ES-I3 (cell line): ENCODE data around the gene IQCK.

Source experiments
- H3K36me3 ChIP-seq: 2 replicates; pipeline ENCODE4 v1.6.1; 2013; ENCODE audit warnings: mild to moderate bottlenecking, low read length, control low read depth, moderate library complexity; ENCODE audit not compliant: insufficient read depth
- H3K4me1 ChIP-seq: 2 replicates; pipeline ENCODE4 v1.6.1; 2013; ENCODE audit warnings: mild to moderate bottlenecking, control low read depth, low read length; ENCODE audit not compliant: insufficient read depth
- H3K9ac ChIP-seq: 2 replicates; pipeline ENCODE4 v1.6.1; 2013; ENCODE audit warnings: low read depth, mild to moderate bottlenecking, low read length, moderate library complexity
- H3K9me3 ChIP-seq: 2 replicates; pipeline ENCODE4 v1.6.1; 2013; ENCODE audit warnings: mild to moderate bottlenecking, low read length, moderate library complexity; ENCODE audit not compliant: control insufficient read depth, insufficient read depth

The IQCK gene

DNA sequence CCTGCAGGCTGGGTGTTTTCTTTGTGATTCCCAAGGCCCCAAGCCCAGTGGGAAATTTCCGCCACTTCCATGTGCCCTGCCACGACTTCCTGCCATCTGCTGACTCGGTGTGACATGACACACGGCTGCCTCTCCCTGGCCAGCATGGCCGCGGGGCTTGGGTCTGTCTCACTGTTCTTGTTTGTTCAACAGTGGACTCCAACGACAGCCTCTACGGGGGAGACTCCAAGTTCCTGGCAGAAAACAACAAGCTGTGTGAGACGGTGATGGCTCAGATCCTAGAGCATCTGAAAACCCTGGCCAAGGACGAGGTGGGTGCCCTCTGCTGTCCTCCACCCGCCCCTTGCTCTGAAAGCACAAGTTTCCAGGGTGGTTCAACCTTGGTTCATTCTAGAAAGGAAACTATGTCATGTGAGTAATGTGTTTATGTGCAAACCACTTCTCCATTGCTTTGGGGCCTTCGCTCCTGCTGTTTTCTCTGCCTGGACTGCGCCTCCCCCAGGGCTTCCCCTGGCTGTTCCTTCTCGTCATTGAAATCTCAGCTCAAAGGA lies 26.8 kb upstream of the IQCK start:
- Histone ChIP-seq H3K9me3 (no peaks in the 10 kb centered on the region), H3K36me3 (peaks cover 10% of the 10 kb centered on the region), H3K9ac (no peak overlapping the region), H3K4me1 (peaks cover 7% of the 10 kb centered on the region)

DNA sequence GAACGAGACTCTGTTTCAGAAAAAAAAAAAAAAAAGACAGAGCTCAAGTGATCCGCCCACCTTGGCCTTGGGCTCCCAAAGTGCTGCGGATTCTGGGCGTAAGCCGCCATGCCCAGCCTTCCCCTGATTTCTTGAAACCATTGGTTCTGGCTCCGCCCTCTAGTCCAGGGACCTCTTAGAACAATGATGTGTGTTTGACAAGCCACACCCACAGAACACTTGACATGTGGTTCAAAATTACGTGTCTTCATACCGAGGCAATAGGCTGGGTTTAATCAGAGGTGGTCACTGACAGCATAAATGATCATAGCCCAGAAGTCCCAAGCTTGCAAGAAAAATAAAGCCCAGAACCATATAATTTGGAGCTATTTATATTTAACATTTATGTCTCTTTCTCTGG lies 23.1 kb upstream of the IQCK start:
- H3K36me3 ChIP-seq: peaks cover 15% of the 10 kb centered on the region
- H3K9me3 ChIP-seq: no peaks in the 10 kb centered on the region
- no peak overlapping the region for H3K9ac ChIP-seq
- H3K4me1 ChIP-seq: no peaks in the 10 kb centered on the region

DNA sequence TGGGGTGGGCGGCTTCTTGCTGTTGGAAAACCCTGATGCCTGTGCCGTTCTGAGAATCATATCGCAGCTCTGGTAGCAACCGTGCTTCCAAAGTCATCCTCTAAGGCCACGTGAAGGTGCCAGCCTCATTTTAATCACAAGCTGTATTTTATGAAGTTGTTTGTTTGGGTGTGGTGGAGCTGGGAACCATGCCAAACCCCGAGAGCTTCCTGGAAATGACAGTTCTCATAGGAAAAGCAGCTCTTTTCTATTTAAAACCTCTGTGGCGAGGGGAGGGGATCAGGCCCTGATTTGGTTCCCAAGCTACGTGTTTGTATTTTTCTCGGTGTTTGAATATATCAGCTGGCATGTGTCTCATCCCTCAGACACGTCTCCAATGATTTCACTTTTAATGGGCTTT lies 21.7 kb upstream of the IQCK start:
- no peak overlapping the region for H3K9ac ChIP-seq
- no peaks in the 10 kb centered on the region for H3K4me1 ChIP-seq
- H3K36me3 ChIP-seq: peaks cover 17% of the 10 kb centered on the region
- H3K9me3 ChIP-seq: no peaks in the 10 kb centered on the region

DNA sequence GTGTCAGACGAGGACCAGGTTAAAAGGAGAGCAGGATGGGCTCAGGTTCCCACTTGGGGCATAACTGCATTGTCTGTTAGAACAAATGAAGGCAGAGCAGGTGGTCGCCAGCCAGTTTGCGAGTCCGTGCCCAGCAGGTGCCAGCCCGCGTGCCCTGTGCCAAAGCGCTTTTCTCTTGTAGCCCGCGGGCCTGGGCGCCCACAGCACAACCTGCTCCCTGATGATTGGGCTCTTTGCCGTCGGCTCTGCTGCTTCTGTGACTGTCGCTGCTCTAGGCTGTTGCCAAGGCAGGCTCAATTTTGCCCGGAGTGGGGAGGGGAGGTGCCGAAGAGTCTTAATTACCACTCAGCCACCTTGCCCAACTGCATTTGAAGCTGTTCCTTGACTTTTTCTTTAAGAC lies 21.1 kb upstream of the IQCK start:
- Histone ChIP-seq H3K4me1 (no peaks in the 10 kb centered on the region), H3K9ac (no peak overlapping the region), H3K36me3 (peaks cover 17% of the 10 kb centered on the region), H3K9me3 (no peaks in the 10 kb centered on the region)

DNA sequence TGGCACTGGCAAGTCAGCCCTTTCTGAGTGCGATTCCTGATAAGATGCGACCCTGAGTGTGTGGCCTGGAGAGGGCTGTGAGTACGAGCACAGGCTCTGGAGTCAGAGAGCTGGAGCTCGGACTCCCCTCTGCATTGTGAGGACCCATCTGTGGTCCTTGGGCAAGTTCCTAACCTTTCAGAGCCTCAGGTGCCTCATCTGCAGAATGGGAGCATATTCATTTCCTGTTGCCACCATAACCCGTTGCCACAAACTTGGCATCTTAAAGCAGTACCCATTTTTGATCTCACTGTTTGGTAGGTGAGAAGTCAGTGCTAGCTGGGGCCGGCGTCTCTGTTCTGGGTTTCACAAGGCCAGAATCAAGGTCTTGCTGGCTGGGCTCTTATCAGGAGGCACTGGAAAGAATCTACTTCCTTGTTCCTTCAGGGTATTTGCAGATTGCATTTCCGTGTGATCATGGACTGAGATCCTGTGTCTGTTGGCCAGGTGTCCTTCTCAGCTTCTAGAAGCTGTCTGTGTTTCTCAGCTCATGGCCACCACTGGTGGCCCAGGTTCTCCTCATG lies 20.2 kb upstream of the IQCK start:
- H3K4me1 ChIP-seq: no peaks in the 10 kb centered on the region
- H3K9ac ChIP-seq: no peak overlapping the region
- peaks cover 18% of the 10 kb centered on the region for H3K36me3 ChIP-seq
- H3K9me3 ChIP-seq: no peaks in the 10 kb centered on the region

DNA sequence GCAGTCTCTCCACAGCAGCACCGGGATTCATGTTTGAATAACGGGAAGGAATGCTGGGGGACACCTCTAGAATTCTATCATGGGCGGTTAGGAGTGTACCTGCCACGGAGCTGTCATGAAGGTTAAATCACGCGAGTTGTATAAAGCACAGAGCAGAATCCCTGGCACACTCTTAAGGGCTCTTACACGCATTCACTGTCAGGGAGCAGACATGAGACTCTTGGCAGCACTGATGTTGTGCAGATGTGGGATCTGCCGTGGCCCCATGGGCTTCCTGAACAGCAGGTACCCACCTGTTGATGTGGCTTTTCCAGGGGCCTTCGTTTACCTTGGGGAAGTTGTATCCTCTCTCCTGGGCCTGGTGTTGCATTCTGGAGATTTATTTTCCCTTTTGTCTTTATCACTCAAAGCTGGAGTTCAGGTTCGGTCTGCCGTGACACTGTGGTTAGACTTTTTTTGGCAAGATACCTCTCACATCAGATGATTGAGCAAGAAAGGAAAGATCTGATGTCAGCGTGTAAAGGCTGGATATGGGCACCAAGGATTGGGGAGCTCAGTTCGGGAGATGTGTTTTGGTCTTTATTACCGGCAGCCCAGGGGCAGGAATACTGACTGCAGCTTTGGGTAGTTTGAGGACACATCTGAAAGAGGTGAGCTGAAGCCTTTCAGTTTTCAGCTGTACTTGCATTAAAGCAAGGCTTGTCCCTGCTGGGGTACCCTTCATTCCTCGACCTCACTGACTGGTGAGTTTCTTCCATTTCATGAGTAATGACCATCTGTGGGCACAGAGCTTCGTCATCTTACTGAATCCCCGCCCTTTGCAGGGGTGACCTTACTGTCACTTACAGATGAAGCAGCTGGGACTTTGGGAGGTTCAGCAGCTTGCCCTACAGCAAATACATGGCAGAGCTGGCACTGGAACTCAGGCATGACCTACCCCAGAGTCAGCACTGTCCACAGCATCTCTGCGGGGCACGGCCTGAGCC lies 19.3 kb upstream of the IQCK start:
- no peaks in the 10 kb centered on the region for H3K9me3 ChIP-seq
- peaks cover 21% of the 10 kb centered on the region for H3K36me3 ChIP-seq
- no peak overlapping the region for H3K9ac ChIP-seq
- H3K4me1 ChIP-seq: no peaks in the 10 kb centered on the region

DNA sequence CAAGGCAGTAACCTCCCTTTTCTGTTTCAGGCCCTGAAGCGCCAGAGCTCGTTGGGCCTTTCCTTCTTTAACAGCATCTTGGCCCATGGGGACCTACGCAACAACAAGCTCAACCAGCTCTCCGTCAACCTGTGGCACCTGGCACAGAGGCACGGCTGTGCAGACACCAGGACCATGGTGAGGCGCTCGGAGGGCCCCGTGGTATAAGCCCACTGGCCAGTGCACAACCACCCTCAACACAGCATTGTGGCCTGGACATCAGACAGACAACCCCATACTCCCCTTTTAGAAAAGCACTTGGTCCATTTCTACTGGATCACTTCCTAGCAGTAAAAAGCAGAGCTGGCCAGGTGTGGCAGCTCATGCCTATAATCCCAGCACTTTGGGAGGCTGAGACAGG lies 18.6 kb upstream of the IQCK start:
- no peak overlapping the region for H3K9ac ChIP-seq
- H3K36me3 ChIP-seq: peaks cover 25% of the 10 kb centered on the region
- no peaks in the 10 kb centered on the region for H3K4me1 ChIP-seq

DNA sequence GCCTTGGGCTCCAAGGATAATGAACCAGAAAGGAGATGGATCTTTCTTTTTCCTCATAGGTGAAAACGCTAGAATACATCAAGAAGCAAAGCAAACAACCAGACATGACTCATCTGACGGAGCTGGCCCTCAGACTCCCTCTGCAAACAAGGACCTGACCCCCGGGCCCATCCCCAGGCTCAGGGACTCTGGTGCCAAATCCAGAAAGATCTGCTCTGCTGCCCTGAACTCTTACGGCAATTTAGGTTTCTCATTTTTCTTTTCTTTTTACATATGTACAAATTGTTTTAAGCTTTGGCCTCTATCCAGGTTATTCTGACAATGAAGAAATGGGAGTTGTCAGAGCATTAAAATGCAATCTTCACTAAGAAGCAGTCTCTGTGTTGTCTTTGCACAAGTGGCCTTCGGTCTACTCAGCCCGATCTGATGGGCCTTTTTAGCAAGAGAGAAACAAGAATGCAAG lies 17.7 kb upstream of the IQCK start:
- H3K36me3 ChIP-seq: peaks cover 30% of the 10 kb centered on the region
- no peaks in the 10 kb centered on the region for H3K9me3 ChIP-seq
- no peaks in the 10 kb centered on the region; the same call in 1 of the 2 replicates for H3K4me1 ChIP-seq
- no peak overlapping the region for H3K9ac ChIP-seq

More for the DNA sequence above, 18.6 kb upstream of the IQCK start:
- H3K9me3 ChIP-seq: no peaks in the 10 kb centered on the region

DNA sequence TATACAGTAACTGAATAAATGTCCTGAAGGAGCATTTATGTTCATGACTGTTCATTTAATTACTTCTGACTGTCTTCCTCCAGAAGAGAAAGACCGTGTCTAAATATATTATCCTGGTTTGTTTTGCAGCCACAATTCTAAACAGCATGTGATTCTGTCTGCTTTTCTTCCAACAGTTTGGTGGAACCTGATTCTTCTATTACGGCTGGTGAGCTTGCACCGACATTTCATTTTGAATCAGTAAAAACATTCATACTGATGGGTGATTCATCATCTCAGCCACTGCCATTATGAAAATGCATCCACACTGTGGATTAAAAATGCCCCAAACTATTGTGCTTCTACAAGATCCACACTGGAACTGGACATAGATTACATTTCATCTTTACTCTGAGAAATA lies 17.0 kb upstream of the IQCK start:
- Histone ChIP-seq H3K36me3 (peaks cover 37% of the 10 kb centered on the region), H3K4me1 (no peaks in the 10 kb centered on the region; the same call in 1 of the 2 replicates), H3K9ac (no peak overlapping the region), H3K9me3 (no peaks in the 10 kb centered on the region)

DNA sequence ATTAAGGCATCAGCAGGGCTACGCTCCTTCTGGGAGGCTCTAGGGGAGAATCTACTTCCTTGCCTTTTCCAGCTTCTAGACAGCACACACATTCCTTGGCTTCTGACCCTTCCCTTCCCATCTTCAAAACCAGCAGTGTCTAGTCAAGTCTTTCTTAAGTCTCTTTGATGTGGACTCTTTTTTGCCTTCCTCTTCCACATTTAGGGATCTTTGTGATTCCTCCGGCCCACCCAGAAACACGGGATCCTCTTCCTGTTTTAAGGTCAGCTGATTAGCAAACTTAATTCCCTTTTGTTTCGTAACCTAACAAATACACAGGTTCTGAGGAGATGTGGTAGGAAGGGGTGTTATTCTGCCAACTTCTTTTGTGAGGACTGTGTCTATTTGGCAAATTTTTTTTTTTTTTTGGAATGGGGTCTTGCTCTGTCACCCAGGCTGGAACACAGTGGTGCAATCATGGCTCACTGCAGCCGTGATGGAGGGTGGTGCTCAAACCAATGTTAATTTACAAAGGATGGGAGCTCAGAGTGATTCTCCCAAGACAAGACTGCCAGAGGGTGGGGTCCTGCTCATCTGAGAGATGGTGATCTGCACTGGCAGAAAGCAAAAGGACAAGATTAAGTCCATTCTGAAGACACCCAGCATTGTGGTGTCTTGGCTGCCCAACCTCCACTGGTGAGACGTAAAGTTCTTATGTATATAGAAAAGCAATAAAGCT lies 14.7 kb upstream of the IQCK start:
- no peaks in the 10 kb centered on the region for H3K9me3 ChIP-seq
- peaks cover 38% of the 10 kb centered on the region for H3K36me3 ChIP-seq
- peaks cover 6% of the 10 kb centered on the region; the same call in 1 of the 2 replicates for H3K4me1 ChIP-seq
- no peak overlapping the region for H3K9ac ChIP-seq

DNA sequence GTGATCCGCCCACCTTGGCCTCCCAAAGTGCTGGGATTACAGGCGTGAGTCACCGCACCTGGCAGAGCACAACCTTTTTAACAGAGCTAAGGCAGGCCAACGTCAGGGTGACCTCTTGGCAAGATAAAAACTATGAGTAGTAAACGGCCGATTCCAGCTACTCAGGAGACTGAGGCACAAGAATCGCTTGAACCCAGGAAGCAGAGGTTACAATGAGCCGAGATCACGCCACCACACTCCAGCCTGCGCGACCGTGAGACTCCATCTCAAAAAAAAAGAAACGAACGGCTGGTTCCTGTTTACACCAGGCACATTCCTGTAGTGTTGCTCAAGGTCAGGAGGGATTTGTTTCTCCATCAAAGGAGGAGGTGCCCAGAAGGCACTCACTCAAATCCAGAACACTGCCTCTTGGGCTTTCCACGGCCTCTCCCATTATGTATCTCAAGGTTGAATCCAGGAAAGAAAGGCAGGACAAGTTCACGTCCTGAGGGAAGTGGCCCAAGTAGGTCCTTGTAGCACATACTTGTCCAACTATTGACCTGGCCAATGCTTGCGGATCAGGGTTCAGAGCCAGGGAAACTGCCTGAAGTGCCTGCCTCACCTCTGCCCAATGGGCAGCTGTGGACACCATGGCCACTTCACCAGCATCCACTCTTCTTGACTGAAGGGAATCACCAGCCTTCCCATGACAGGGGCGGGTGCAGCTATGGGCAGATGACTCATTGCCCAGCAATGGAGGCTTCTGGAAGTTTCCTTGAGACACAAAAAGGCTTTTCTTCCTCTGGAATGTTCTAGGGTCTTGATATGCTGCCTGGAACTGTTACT lies 13.5 kb upstream of the IQCK start:
- Histone ChIP-seq H3K9me3 (no peaks in the 10 kb centered on the region), H3K4me1 (peaks cover 18% of the 10 kb centered on the region; the same call in 1 of the 2 replicates), H3K9ac (no peak overlapping the region), H3K36me3 (peaks cover 38% of the 10 kb centered on the region)

DNA sequence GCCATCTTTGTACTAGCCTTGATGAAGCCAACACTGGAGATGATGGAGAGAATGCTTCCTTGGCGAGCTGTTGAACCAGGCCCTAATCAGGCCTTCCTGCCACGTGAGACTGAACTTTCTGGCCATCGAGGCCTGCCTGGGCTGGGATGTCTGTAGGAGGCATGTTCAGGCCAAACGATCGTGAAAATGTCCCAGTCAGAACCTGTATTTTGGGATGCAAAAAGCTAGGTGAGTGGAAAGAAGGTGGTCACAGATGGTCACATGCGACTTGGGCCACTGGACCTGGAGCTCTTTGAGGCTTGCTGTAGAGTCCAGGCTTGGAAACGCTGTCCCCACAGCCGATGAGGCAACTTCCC lies 12.9 kb upstream of the IQCK start:
- peaks cover 35% of the 10 kb centered on the region for H3K36me3 ChIP-seq
- peaks cover 24% of the 10 kb centered on the region for H3K4me1 ChIP-seq
- no peak overlapping the region for H3K9ac ChIP-seq
- H3K9me3 ChIP-seq: no peaks in the 10 kb centered on the region

DNA sequence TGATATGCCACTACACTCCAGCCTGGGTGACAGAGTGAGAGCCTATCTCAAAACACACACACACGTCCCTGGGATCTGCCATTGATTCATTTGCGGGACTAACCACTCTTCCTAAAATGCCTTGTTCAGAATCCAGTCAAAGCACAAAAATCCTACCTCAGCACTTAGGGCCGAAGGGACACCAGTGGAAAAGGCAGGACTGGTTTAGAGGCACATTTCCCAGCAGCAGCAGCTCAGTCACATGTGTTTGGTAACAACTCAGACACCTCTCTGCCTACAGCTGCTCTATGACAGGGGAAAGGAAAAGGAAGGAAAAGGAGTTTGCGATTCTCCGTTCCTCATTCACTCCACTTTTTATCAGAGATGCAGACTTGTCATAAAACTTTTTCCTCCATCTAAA lies 12.2 kb upstream of the IQCK start:
- Histone ChIP-seq H3K36me3 (peaks cover 34% of the 10 kb centered on the region), H3K9me3 (no peaks in the 10 kb centered on the region), H3K9ac (no peak overlapping the region), H3K4me1 (peaks cover 30% of the 10 kb centered on the region)

DNA sequence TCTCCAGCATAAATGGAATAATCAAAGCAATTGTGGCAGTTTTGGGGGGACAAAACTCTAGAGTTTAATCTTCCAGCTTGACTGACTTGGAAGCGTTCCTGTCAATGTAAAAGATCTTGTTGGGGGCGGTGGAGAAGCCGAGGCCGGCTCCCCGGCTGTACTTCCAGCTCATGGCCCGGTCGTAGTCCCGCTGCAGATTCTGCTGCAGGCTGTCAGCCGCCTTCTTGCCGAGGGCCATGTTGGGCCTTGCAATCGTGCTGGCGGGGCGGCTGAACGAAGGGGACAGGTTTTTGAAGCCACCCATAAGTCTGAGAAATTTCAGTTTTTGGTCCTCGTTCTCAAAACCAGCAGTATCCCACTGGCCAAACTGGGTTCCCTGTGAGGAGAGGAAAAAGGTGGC lies 11.2 kb upstream of the IQCK start:
- H3K9me3 ChIP-seq: no peaks in the 10 kb centered on the region
- peaks cover 40% of the 10 kb centered on the region for H3K4me1 ChIP-seq
- H3K9ac ChIP-seq: no peak overlapping the region
- peaks cover 36% of the 10 kb centered on the region for H3K36me3 ChIP-seq
